Calu3 (cell line): Measurements from ENCODE around the gene KCND3. TPM values are rescaled to one million over a fixed set of nuclear protein-coding genes. Genes with fewer than 3 reads are reported as not detected.

Experiments used
- BruUV-seq: library from RNA; stranded (reverse); fragments of 400-500 nt; replicated peaks from 2 replicates; lab custom pipeline; 2021; lab: Mats Ljungman, UMichigan
- CTCF ChIA-PET: fragments of 300-600 bp; sonication (Branson Sonifier 250); formaldehyde crosslinking; loops from one replicate; lab custom pipeline; 2022; ENCODE audit warnings: antibody characterized with exemption; lab: Charles Lee
- DNase-seq: peaks from one replicate; pipeline ENCODE4 v3.0.0; 2022
- H3K27ac Mint-ChIP-seq: one replicate; pipeline ENCODE4 v1.8.0; 2022; ENCODE audit warnings: mixed read lengths; ENCODE audit not compliant: unreplicated experiment
- H3K27me3 Mint-ChIP-seq: one replicate; pipeline ENCODE4 v1.8.0; 2022; ENCODE audit warnings: mixed read lengths; ENCODE audit not compliant: unreplicated experiment
- H3K36me3 Mint-ChIP-seq: one replicate; pipeline ENCODE4 v1.8.0; 2022; ENCODE audit warnings: mild to moderate bottlenecking, moderate library complexity, mixed read lengths; ENCODE audit not compliant: insufficient read depth, unreplicated experiment
- H3K4me1 Mint-ChIP-seq: one replicate; pipeline ENCODE4 v1.8.0; 2022; ENCODE audit warnings: mild to moderate bottlenecking, low read depth, mixed read lengths; ENCODE audit not compliant: unreplicated experiment
- H3K4me3 Mint-ChIP-seq: one replicate; pipeline ENCODE4 v1.8.0; 2022; ENCODE audit warnings: mild to moderate bottlenecking, low read depth, moderate library complexity, mixed read lengths; ENCODE audit not compliant: unreplicated experiment
- H3K9me3 Mint-ChIP-seq: one replicate; pipeline ENCODE4 v1.8.0; 2022; ENCODE audit warnings: low read depth, mixed read lengths; ENCODE audit not compliant: unreplicated experiment
- intact Hi-C: fragments of 100-400 bp; cut with micrococcal nuclease; formaldehyde crosslinking; loops from one replicate; pipeline ENCODE4 v1.10.0; 2022; ENCODE audit not compliant: unreplicated experiment
- total RNA-seq: library from RNA; stranded (reverse); gene quantifications from 2 replicates; pipeline ENCODE4 v1.2.3, GENCODE V29; 2022
- TF ChIP-seq, protein P1 (sequence below): fragments of 200-600 bp; IDR thresholded peaks from one replicate; pipeline ENCODE4 v1.8.0; 2022; ENCODE audit warnings: antibody characterized with exemption; ENCODE audit not compliant: unreplicated experiment

KCND3 gene
- total RNA-seq, 1 experiment from 2014 or later: 0.07 TPM

GRCh38 chr1:111730706-111731105 lies 258.8 kb downstream of the KCND3 start:
- BruUV-seq: no TSS peak
- H3K27ac Mint-ChIP-seq: no peak overlapping the region
- DNase-seq: no peak
- no peaks in the 10 kb centered on the region for H3K36me3 Mint-ChIP-seq
- peaks cover 17% of the 10 kb centered on the region for H3K27me3 Mint-ChIP-seq
- no peaks in the 10 kb centered on the region for H3K9me3 Mint-ChIP-seq
- CTCF ChIA-PET: no interaction called here
- TF ChIP-seq, protein P1, sequence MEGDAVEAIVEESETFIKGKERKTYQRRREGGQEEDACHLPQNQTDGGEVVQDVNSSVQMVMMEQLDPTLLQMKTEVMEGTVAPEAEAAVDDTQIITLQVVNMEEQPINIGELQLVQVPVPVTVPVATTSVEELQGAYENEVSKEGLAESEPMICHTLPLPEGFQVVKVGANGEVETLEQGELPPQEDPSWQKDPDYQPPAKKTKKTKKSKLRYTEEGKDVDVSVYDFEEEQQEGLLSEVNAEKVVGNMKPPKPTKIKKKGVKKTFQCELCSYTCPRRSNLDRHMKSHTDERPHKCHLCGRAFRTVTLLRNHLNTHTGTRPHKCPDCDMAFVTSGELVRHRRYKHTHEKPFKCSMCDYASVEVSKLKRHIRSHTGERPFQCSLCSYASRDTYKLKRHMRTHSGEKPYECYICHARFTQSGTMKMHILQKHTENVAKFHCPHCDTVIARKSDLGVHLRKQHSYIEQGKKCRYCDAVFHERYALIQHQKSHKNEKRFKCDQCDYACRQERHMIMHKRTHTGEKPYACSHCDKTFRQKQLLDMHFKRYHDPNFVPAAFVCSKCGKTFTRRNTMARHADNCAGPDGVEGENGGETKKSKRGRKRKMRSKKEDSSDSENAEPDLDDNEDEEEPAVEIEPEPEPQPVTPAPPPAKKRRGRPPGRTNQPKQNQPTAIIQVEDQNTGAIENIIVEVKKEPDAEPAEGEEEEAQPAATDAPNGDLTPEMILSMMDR: no peak
- no peaks in the 10 kb centered on the region for H3K4me1 Mint-ChIP-seq
- no peak overlapping the region for H3K4me3 Mint-ChIP-seq
- intact Hi-C loops: no loop called here

DNA sequence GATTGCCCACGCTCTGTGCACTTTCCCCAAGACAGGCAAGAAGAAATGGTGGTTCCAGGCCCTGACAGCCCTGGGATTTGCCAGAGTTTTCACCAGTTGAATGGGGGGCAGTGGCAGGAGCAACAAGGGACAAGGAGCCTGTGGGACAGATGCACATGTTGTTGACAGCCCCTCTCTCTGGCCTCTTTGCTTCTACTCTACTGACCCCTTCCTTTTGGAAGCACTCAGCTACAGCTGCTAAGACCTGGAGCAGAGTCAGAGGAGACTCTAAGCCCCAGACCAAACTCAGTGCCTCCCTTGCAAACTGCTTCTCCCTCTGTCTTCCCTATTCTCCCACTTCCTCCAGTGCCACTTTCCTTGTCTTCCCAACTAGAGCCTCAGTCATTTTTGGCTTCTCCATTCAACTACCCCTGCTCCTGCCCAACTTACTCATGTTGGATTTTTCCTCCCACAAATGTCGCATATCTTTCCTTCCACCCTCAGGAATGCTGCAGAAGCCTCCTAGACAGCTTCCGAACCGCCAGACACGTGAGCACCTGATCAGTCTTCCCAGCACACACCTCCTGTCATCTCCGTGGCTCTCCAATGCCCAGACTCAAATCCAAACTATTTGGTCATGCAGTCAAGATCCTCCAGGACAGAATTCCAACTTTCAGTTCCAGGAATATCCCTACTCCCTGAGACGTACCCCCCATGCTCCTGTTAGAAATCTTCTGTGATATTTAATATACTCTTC lies 259.4 kb downstream of the KCND3 start:
- intact Hi-C loops: no loop called here
- no TSS peak for BruUV-seq
- TF ChIP-seq, protein P1: no peak
- no peaks in the 10 kb centered on the region for H3K4me1 Mint-ChIP-seq
- CTCF ChIA-PET: no interaction called here
- no peaks in the 10 kb centered on the region for H3K36me3 Mint-ChIP-seq
- H3K9me3 Mint-ChIP-seq: no peaks in the 10 kb centered on the region
- H3K27ac Mint-ChIP-seq: no peak overlapping the region
- H3K27me3 Mint-ChIP-seq: peaks cover 17% of the 10 kb centered on the region
- no peak overlapping the region for H3K4me3 Mint-ChIP-seq
- DNase-seq: no peak

DNA sequence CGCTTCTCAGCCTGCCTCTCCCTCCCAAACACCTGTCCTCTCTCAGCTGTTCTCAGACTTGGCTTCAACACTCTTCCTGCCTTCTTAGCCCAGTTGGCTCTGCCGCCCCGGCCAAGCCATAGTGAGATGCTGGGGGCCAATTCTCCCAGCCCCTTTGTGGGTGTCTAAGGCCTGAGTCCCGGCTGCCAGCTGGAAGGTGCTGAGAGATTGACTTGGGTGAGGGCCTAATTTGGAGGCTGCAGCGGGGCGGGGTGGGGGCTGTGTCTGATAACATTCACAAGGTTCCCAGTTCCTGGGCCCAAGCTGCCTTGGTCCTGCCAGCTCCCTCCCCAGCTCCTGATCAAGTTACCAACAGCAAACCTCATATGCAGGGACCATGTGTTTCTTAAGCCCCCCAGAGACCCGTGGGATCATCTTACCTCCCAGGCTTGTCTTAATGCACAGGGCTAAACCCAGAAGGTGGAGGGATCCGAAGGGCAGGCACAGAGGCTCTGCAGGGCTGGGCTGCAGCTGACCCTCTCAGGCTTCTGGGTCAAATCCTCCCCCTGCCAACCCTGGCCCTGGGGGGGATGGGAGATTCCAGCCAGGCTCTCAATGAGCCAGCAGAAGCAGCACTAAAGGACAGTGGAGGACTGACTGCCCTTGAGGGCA lies 260.1 kb downstream of the KCND3 start:
- H3K4me3 Mint-ChIP-seq: no peak overlapping the region
- intact Hi-C loops: no loop called here
- H3K27me3 Mint-ChIP-seq: peaks cover 24% of the 10 kb centered on the region
- H3K27ac Mint-ChIP-seq: no peak overlapping the region
- H3K36me3 Mint-ChIP-seq: no peaks in the 10 kb centered on the region
- BruUV-seq: no TSS peak
- CTCF ChIA-PET: interaction anchor here (0.7 kb wide), 1 partner anchor 55 kb away, joined by 3 read pairs; no protein-coding TSS in a partner anchor
- TF ChIP-seq, protein P1: no peak
- no peaks in the 10 kb centered on the region for H3K9me3 Mint-ChIP-seq
- no peak for DNase-seq
- H3K4me1 Mint-ChIP-seq: no peaks in the 10 kb centered on the region

- no peaks in the 10 kb centered on the region for H3K9me3 Mint-ChIP-seq
- H3K4me1 Mint-ChIP-seq: no peaks in the 10 kb centered on the region
- H3K27ac Mint-ChIP-seq: no peak overlapping the region
- peaks cover 24% of the 10 kb centered on the region for H3K27me3 Mint-ChIP-seq
- no peak overlapping the region for H3K4me3 Mint-ChIP-seq
- TF ChIP-seq, protein P1: no peak
- intact Hi-C loops: no loop called here
- no peaks in the 10 kb centered on the region for H3K36me3 Mint-ChIP-seq
- BruUV-seq: no TSS peak
- DNase-seq: no peak
- CTCF ChIA-PET: no interaction called here
Measured at GRCh38 chr1:111727056-111727455, 262.4 kb downstream of the KCND3 start.
